ENCODE data around the gene MLXIPL. TPM values are rescaled to one million over a fixed set of nuclear protein-coding genes. Genes with fewer than 3 reads are reported as not detected.

Gene MLXIPL
- total and polyA plus RNA-seq, 4 donors = 50.3 to 384 (median 232) TPM

- peaks cover 4 to 44% (median 25%) of the 10 kb centered on the region in 4 donors for H3K4me1 ChIP-seq (ENCODE audit: control insufficient read depth in 4 of 4, insufficient read depth in 4 of 4, low read length in 3 of 4)
- peak overlapping the region; percentile 87 to 97 (median 91) for H3K4me3 ChIP-seq (ENCODE audit: low read depth in 1 of 3, low read length in 3 of 3)
- TF ChIP-seq HNF4G (IDR thresholded peaks at IDR 0.05) (peak; percentile 85), YY1 (IDR thresholded peaks at IDR 0.05) (peak; percentile 73), FOXA2 (IDR thresholded peaks at IDR 0.05) (peak; percentile 46), HNF4A (conservative IDR thresholded peaks at IDR 0.05) (peak; percentile 95 to 96), SP1 (IDR thresholded peaks at IDR 0.05) (peak; percentile 92), RAD21 (IDR thresholded peaks at IDR 0.05) (peak; percentile 31 to 51), CTCF (IDR thresholded peaks at IDR 0.05; ENCODE audit: low read depth, low read length, missing input control) (no peak), GABPA (IDR thresholded peaks at IDR 0.05 in 1 of 2, conservative IDR thresholded peaks at IDR 0.05 in 1 of 2) (no peak), TAF1 (conservative IDR thresholded peaks at IDR 0.05) (peak; percentile 25), NR2F2 (IDR thresholded peaks at IDR 0.05) (peak; percentile 70), EGR1 (IDR thresholded peaks at IDR 0.05; ENCODE audit: low read depth in 2 of 2) (peak; percentile 68 to 93), RXRA (IDR thresholded peaks at IDR 0.05) (peak; percentile 97 to 99), JUND (IDR thresholded peaks at IDR 0.05) (peak in 1 of 2 donors; percentile 75), FOXA1 (IDR thresholded peaks at IDR 0.05) (peak; percentile 46)
- TF ChIP-seq, protein P1, sequence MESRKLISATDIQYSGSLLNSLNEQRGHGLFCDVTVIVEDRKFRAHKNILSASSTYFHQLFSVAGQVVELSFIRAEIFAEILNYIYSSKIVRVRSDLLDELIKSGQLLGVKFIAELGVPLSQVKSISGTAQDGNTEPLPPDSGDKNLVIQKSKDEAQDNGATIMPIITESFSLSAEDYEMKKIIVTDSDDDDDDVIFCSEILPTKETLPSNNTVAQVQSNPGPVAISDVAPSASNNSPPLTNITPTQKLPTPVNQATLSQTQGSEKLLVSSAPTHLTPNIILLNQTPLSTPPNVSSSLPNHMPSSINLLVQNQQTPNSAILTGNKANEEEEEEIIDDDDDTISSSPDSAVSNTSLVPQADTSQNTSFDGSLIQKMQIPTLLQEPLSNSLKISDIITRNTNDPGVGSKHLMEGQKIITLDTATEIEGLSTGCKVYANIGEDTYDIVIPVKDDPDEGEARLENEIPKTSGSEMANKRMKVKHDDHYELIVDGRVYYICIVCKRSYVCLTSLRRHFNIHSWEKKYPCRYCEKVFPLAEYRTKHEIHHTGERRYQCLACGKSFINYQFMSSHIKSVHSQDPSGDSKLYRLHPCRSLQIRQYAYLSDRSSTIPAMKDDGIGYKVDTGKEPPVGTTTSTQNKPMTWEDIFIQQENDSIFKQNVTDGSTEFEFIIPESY (IDR thresholded peaks at IDR 0.05) = peak; percentile 91
- TF ChIP-seq, protein P2, sequence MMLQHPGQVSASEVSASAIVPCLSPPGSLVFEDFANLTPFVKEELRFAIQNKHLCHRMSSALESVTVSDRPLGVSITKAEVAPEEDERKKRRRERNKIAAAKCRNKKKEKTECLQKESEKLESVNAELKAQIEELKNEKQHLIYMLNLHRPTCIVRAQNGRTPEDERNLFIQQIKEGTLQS (IDR thresholded peaks at IDR 0.05) = peak; percentile 64
- TF ChIP-seq, protein P3, sequence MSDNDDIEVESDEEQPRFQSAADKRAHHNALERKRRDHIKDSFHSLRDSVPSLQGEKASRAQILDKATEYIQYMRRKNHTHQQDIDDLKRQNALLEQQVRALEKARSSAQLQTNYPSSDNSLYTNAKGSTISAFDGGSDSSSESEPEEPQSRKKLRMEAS (IDR thresholded peaks at IDR 0.05) = peak; percentile 91
- TF ChIP-seq, protein P4, sequence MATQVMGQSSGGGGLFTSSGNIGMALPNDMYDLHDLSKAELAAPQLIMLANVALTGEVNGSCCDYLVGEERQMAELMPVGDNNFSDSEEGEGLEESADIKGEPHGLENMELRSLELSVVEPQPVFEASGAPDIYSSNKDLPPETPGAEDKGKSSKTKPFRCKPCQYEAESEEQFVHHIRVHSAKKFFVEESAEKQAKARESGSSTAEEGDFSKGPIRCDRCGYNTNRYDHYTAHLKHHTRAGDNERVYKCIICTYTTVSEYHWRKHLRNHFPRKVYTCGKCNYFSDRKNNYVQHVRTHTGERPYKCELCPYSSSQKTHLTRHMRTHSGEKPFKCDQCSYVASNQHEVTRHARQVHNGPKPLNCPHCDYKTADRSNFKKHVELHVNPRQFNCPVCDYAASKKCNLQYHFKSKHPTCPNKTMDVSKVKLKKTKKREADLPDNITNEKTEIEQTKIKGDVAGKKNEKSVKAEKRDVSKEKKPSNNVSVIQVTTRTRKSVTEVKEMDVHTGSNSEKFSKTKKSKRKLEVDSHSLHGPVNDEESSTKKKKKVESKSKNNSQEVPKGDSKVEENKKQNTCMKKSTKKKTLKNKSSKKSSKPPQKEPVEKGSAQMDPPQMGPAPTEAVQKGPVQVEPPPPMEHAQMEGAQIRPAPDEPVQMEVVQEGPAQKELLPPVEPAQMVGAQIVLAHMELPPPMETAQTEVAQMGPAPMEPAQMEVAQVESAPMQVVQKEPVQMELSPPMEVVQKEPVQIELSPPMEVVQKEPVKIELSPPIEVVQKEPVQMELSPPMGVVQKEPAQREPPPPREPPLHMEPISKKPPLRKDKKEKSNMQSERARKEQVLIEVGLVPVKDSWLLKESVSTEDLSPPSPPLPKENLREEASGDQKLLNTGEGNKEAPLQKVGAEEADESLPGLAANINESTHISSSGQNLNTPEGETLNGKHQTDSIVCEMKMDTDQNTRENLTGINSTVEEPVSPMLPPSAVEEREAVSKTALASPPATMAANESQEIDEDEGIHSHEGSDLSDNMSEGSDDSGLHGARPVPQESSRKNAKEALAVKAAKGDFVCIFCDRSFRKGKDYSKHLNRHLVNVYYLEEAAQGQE (IDR thresholded peaks at IDR 0.05) = peak; percentile 66
- WGBS = 2% methylated on average over 58 of the region's 58 CpGs
- H3K9me3 ChIP-seq (ENCODE audit: control insufficient read depth in 4 of 4, low read length in 3 of 4) = no peaks in the 10 kb centered on the region
- H3K27ac ChIP-seq (ENCODE audit: low read depth in 1 of 2, low read length in 2 of 2) = peak overlapping the region; percentile 82 to 88
- H3K9ac ChIP-seq (ENCODE audit: low read depth in 1 of 2, low read length in 2 of 2) = peak overlapping the region; percentile 67 to 72
- H3K27me3 ChIP-seq (ENCODE audit: control insufficient read depth in 4 of 4, insufficient read depth in 4 of 4, low read length in 3 of 4) = no peaks in the 10 kb centered on the region
- peak; percentile 77 for DNase-seq (ENCODE audit: low spot score)
- peaks cover 0 to 3% (median 0%) of the 10 kb centered on the region in 4 donors for H3K36me3 ChIP-seq (ENCODE audit: control insufficient read depth in 4 of 4, insufficient read depth in 3 of 4, low read depth in 1 of 4, low read length in 3 of 4)
Observed at GRCh38 chr7:73622909-73623797, 1.2 kb downstream of the MLXIPL start.

Data from liver (tissue), 9 donors.